GM23338 (cell line): ENCODE measurements around the gene SLFN13.

Experiments used
- CTCF ChIP-seq, 2 experiments: fragments of 200-600 bp in 1 of 2; sonication (generic) in 1 of 2; conservative IDR thresholded peaks; 2 replicates each; pipeline versions ENCODE4 v1.5.1 to v1.6.1; 2016 to 2017; ENCODE audit warnings: antibody characterized with exemption in 2 of 2, low read depth in 2 of 2, mild to moderate bottlenecking in 2 of 2, moderate library complexity in 1 of 2
- EZH2 ChIP-seq: fragments of 200-600 bp; sonication (generic); IDR thresholded peaks from one replicate; pipeline ENCODE4 v1.8.0; 2017; ENCODE audit warnings: antibody characterized with exemption, mild to moderate bottlenecking, low read depth; ENCODE audit not compliant: unreplicated experiment
- POLR2AphosphoS5 ChIP-seq: IDR thresholded peaks from 2 replicates; pipeline ENCODE4 v1.6.1; 2016; ENCODE audit warnings: antibody characterized with exemption, low read depth

- TF ChIP-seq CTCF (conservative IDR thresholded peaks at IDR 0.05; ENCODE audit: low read depth in 2 of 2): no peak
- no peak for TF ChIP-seq EZH2
- TF ChIP-seq POLR2AphosphoS5: no peak
Measured at GRCh38 chr17:35477248-35477647, 28.7 kb upstream of the SLFN13 start.
